Kidney epithelial cell (primary cell): Measurements from ENCODE around the gene ARHGAP24. TPM values are rescaled to one million over a fixed set of nuclear protein-coding genes. Genes with fewer than 3 reads are reported as not detected.
"Not testable (repeated sequence)": the region's sequence is repeated elsewhere in the genome, so short reads cannot be mapped to it uniquely, and the experiment has no call there.

Experiments
- DNase-seq: peaks from one replicate; pipeline ENCODE4 v3.0.0-alpha.2; 2010; ENCODE audit warnings: low read depth
- H3K27me3 ChIP-seq: 2 replicates; pipeline ENCODE4 v1.6.0; 2011; ENCODE audit warnings: low read length; ENCODE audit not compliant: control insufficient read depth, insufficient read depth
- H3K36me3 ChIP-seq: 2 replicates; pipeline ENCODE4 v1.5.1; 2011; ENCODE audit warnings: low read length; ENCODE audit not compliant: control insufficient read depth, insufficient read depth
- H3K4me3 ChIP-seq: 2 replicates; pipeline ENCODE4 v1.5.1; 2011; ENCODE audit warnings: low read depth, mild to moderate bottlenecking, control low read depth, low read length
- total RNA-seq: library from RNA; depleted of rRNA; stranded (reverse); fragments of >200 nt; gene quantifications from 2 replicates; pipeline ENCODE4 v1.2.3, GENCODE V29; 2015
- TF ChIP-seq, protein P1 (sequence below): IDR thresholded peaks from 2 replicates; pipeline ENCODE4 v1.5.1; 2011; ENCODE audit warnings: mild to moderate bottlenecking, moderate library complexity, low read length, control low read depth, inconsistent platforms; ENCODE audit not compliant: insufficient read depth, poor library complexity, severe bottlenecking

The ARHGAP24 gene
- total RNA-seq, 1 donor from 2014 or later = 9.6 TPM

- no peak for DNase-seq
- TF ChIP-seq, protein P1, sequence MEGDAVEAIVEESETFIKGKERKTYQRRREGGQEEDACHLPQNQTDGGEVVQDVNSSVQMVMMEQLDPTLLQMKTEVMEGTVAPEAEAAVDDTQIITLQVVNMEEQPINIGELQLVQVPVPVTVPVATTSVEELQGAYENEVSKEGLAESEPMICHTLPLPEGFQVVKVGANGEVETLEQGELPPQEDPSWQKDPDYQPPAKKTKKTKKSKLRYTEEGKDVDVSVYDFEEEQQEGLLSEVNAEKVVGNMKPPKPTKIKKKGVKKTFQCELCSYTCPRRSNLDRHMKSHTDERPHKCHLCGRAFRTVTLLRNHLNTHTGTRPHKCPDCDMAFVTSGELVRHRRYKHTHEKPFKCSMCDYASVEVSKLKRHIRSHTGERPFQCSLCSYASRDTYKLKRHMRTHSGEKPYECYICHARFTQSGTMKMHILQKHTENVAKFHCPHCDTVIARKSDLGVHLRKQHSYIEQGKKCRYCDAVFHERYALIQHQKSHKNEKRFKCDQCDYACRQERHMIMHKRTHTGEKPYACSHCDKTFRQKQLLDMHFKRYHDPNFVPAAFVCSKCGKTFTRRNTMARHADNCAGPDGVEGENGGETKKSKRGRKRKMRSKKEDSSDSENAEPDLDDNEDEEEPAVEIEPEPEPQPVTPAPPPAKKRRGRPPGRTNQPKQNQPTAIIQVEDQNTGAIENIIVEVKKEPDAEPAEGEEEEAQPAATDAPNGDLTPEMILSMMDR = no peak
- Histone ChIP-seq H3K36me3 (no peaks in the 10 kb centered on the region), H3K27me3 (no peaks in the 10 kb centered on the region), H3K4me3 (no peak overlapping the region)
Observed at GRCh38 chr4:85815796-85816459, 341.0 kb downstream of the ARHGAP24 start.

DNA sequence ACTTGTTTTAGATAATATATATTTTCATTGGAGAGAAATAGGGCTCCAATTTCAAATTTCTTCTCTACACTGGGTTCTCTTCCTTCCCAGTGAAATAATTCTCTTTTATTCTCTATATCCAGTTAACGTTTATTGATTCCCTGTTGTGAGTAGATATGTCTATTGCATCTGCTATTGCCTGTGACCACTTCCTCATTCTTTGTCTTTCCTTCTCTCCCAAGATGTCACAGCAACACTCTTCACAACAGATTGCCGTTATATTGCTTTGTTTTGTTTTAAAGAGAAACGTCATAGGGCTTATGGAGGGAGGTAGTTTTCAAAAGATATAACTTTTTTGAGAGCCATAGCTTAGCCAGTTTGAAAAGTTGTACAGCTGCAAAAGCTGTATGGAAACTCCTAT, 343.8 kb downstream of the ARHGAP24 start:
- Histone ChIP-seq H3K4me3 (no peak overlapping the region), H3K27me3 (no peaks in the 10 kb centered on the region), H3K36me3 (no peaks in the 10 kb centered on the region)
- TF ChIP-seq, protein P1 = no peak
- no peak for DNase-seq

DNA sequence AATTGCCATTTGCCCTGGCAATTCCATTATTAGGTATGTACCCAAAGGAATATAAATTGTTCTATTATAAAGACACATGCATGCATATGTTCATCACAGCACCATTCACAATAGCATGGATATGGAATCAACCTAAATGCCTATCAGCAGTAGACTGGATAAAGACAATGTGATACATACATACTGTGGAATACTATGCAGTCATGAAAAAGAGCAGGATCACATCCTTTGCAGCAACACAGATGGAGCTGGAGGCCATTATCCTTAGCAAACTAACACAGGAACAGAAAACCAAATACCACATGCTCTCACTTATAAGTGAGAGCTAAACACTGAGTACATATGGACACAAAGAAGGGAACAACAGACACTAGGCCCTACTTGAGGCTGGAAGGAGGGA, 345.2 kb downstream of the ARHGAP24 start:
- H3K36me3 ChIP-seq, H3K27me3 ChIP-seq, H3K4me3 ChIP-seq, DNase-seq: not testable (repeated sequence)

- no peaks in the 10 kb centered on the region for H3K36me3 ChIP-seq
- H3K4me3 ChIP-seq = no peak overlapping the region
- no peaks in the 10 kb centered on the region for H3K27me3 ChIP-seq
- no peak for DNase-seq
- TF ChIP-seq, protein P1 = no peak
Observed at GRCh38 chr4:85821688-85822455, 346.9 kb downstream of the ARHGAP24 start.

DNA sequence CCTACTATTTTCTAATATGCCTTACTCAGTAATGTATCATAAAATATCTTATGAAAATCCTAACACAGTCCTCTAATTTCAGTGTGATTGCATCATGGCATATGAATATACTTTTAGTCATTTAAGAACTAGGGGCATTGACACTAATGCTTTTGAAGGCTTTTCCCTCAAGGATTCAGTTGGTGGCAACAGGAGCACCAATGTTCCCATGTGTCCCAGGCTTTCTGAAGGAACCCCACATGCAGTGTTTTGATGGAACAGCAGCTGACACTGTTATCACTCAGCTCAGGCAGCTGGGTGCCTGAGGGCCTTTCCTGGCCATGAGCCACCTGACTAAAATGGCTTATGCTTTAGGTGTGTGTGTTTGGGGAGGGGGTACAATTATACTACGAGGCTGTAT, 348.3 kb downstream of the ARHGAP24 start:
- Histone ChIP-seq H3K36me3 (no peaks in the 10 kb centered on the region), H3K4me3 (no peak overlapping the region), H3K27me3 (no peaks in the 10 kb centered on the region)
- no peak for DNase-seq
- TF ChIP-seq, protein P1 = no peak

- no peaks in the 10 kb centered on the region for H3K27me3 ChIP-seq
- no peak overlapping the region for H3K4me3 ChIP-seq
- no peaks in the 10 kb centered on the region for H3K36me3 ChIP-seq
- TF ChIP-seq, protein P1 = no peak
- no peak for DNase-seq
Observed at GRCh38 chr4:85824166-85824945, 349.4 kb downstream of the ARHGAP24 start.
